Measurements from ENCODE around the gene ASXL1. TPM values are rescaled to one million over a fixed set of nuclear protein-coding genes. Genes with fewer than 3 reads are reported as not detected.

Gene ASXL1
- total RNA-seq, 4 donors from 2014 or later: 43.5 to 79.8 (median 58.4) TPM

- H3K9me3 ChIP-seq: no peaks in the 10 kb centered on the region
- H3K4me1 ChIP-seq: peaks cover 0 to 61% (median 30%) of the 10 kb centered on the region in 3 donors
- TF ChIP-seq POLR2A (IDR thresholded peaks at IDR 0.05) (no peak), EP300 (IDR thresholded peaks at IDR 0.05) (no peak), POLR2AphosphoS5 (IDR thresholded peaks at IDR 0.05) (no peak), CTCF (IDR thresholded peaks at IDR 0.05) (no peak)
- no peak for ATAC-seq
- peaks cover 0 to 65% of the 10 kb centered on the region in 2 donors for H3K36me3 ChIP-seq
- H3K4me3 ChIP-seq: no peak overlapping the region
- H3K27ac ChIP-seq: no peak overlapping the region
- H3K27me3 ChIP-seq: no peaks in the 10 kb centered on the region
- WGBS, 2 donors (ENCODE audit: low coverage in 1 of 2): 88% methylated on average over 8 of the region's 24 CpGs; no CpG with 5 or more reads in 1 of the 2 donors
These were observed 94.8 kb downstream of the ASXL1 start for GRCh38 chr20:32452776-32453466.

GRCh38 chr20:32453467-32454163 is 95.5 kb downstream of the ASXL1 start:
- Histone ChIP-seq H3K4me1 (peaks cover 0 to 61% (median 25%) of the 10 kb centered on the region in 3 donors), H3K36me3 (peaks cover 0 to 64% of the 10 kb centered on the region in 2 donors), H3K9me3 (no peaks in the 10 kb centered on the region), H3K4me3 (no peak overlapping the region), H3K27me3 (no peaks in the 10 kb centered on the region), H3K27ac (no peak overlapping the region)
- 72% methylated on average over 7 of the region's 28 CpGs; no CpG with 5 or more reads in 1 of the 2 donors for WGBS, 2 donors (ENCODE audit: low coverage in 1 of 2)
- no peak for ATAC-seq
- no peak for TF ChIP-seq POLR2AphosphoS5 (IDR thresholded peaks at IDR 0.05)
- no peak for TF ChIP-seq POLR2A (IDR thresholded peaks at IDR 0.05)
- no peak for TF ChIP-seq EP300 (IDR thresholded peaks at IDR 0.05)
- no peak for TF ChIP-seq CTCF (IDR thresholded peaks at IDR 0.05)

- H3K4me1 ChIP-seq: peaks cover 0 to 54% (median 18%) of the 10 kb centered on the region in 3 donors
These were observed 96.3 kb downstream of the ASXL1 start for GRCh38 chr20:32454164-32455145.

GRCh38 chr20:32455171-32455900 is 97.2 kb downstream of the ASXL1 start:
- no peaks in the 10 kb centered on the region for H3K27me3 ChIP-seq
- no peak overlapping the region for H3K27ac ChIP-seq
- H3K4me1 ChIP-seq: peaks cover 0 to 45% (median 18%) of the 10 kb centered on the region in 3 donors
- WGBS, 2 donors (ENCODE audit: low coverage in 1 of 2): no CpG with 5 or more reads among the region's 12 CpGs
- H3K36me3 ChIP-seq: peaks cover 0 to 58% of the 10 kb centered on the region in 2 donors
- no peak for ATAC-seq
- no peak for TF ChIP-seq POLR2AphosphoS5 (IDR thresholded peaks at IDR 0.05)
- no peak for TF ChIP-seq EP300 (IDR thresholded peaks at IDR 0.05)
- TF ChIP-seq CTCF (IDR thresholded peaks at IDR 0.05): no peak
- TF ChIP-seq POLR2A (IDR thresholded peaks at IDR 0.05): no peak
- no peak overlapping the region for H3K4me3 ChIP-seq
- no peaks in the 10 kb centered on the region for H3K9me3 ChIP-seq

More at GRCh38 chr20:32454164-32455145, 96.3 kb downstream of the ASXL1 start:
- Histone ChIP-seq H3K4me3 (no peak overlapping the region), H3K9me3 (no peaks in the 10 kb centered on the region), H3K27ac (no peak overlapping the region), H3K27me3 (no peaks in the 10 kb centered on the region), H3K36me3 (peaks cover 0 to 64% of the 10 kb centered on the region in 2 donors)
- no peak for ATAC-seq
- WGBS, 2 donors (ENCODE audit: low coverage in 1 of 2): 87 to 96% methylated on average over 9 to 11 of the region's 31 CpGs
- no peak for TF ChIP-seq POLR2AphosphoS5 (IDR thresholded peaks at IDR 0.05)

Measured in gastroesophageal sphincter (tissue), 4 donors.